Measurements from ENCODE around the gene ATP9B. TPM values are rescaled to one million over a fixed set of nuclear protein-coding genes. Genes with fewer than 3 reads are reported as not detected.
"Not testable (repeated sequence)": the region's sequence is repeated elsewhere in the genome, so short reads cannot be mapped to it uniquely, and the experiment has no call there.

ATP9B gene
- total RNA-seq, 1 donor from 2014 or later: 43.9 TPM

- no peak overlapping the region for H3K27ac ChIP-seq
- no peaks in the 10 kb centered on the region for H3K9me3 ChIP-seq
- ATAC-seq (no peak), DNase-seq (no peak)
- no peak overlapping the region for H3K4me3 ChIP-seq
- H3K27me3 ChIP-seq: no peaks in the 10 kb centered on the region
- intact Hi-C loops (cut with DNase I): no loop called here
- H3K36me3 ChIP-seq: peaks cover 24% of the 10 kb centered on the region
- H3K4me1 ChIP-seq: peaks cover 3% of the 10 kb centered on the region
- no peak for TF ChIP-seq CTCF (IDR thresholded peaks at IDR 0.05)
Measured at GRCh38 chr18:79375441-79376154, 306.4 kb downstream of the ATP9B start.

- intact Hi-C loops (cut with DNase I); H3K4me3 ChIP-seq; H3K4me1 ChIP-seq; DNase-seq; ATAC-seq; H3K27me3 ChIP-seq; H3K27ac ChIP-seq; H3K9me3 ChIP-seq: not testable (repeated sequence)
- peaks cover 24% of the 10 kb centered on the region for H3K36me3 ChIP-seq
Measured at GRCh38 chr18:79376661-79377060, 307.5 kb downstream of the ATP9B start.

- intact Hi-C loops (cut with DNase I): no loop called here
- DNase-seq (peak; percentile 61), ATAC-seq (no peak)
- H3K36me3 ChIP-seq: peaks cover 24% of the 10 kb centered on the region
- peaks cover 3% of the 10 kb centered on the region for H3K4me1 ChIP-seq
- TF ChIP-seq CTCF (IDR thresholded peaks at IDR 0.05): no peak
- H3K27me3 ChIP-seq: no peaks in the 10 kb centered on the region
- no peaks in the 10 kb centered on the region for H3K9me3 ChIP-seq
- H3K27ac ChIP-seq: no peak overlapping the region
- H3K4me3 ChIP-seq: no peak overlapping the region
Measured at GRCh38 chr18:79377187-79377891, 308.1 kb downstream of the ATP9B start.

- DNase-seq (peak; percentile 88), ATAC-seq (peak; percentile 89)
- intact Hi-C loops (cut with DNase I): no loop called here
- TF ChIP-seq CTCF (IDR thresholded peaks at IDR 0.05): peak; percentile 95
- H3K27ac ChIP-seq: no peak overlapping the region
- H3K4me3 ChIP-seq: no peak overlapping the region
- no peaks in the 10 kb centered on the region for H3K27me3 ChIP-seq
- no peaks in the 10 kb centered on the region for H3K9me3 ChIP-seq
- peaks cover 3% of the 10 kb centered on the region for H3K4me1 ChIP-seq
- peaks cover 24% of the 10 kb centered on the region for H3K36me3 ChIP-seq
Measured at GRCh38 chr18:79378536-79379250, 309.5 kb downstream of the ATP9B start.

- Histone ChIP-seq H3K9me3 (no peaks in the 10 kb centered on the region), H3K27me3 (no peaks in the 10 kb centered on the region), H3K27ac (no peak overlapping the region), H3K36me3 (peaks cover 24% of the 10 kb centered on the region), H3K4me3 (no peak overlapping the region), H3K4me1 (peaks cover 3% of the 10 kb centered on the region)
- DNase-seq (no peak), ATAC-seq (no peak)
- TF ChIP-seq CTCF (IDR thresholded peaks at IDR 0.05): no peak
- intact Hi-C loops (cut with DNase I): no loop called here
Measured at GRCh38 chr18:79379251-79379905, 310.2 kb downstream of the ATP9B start.

Data from upper lobe of right lung (tissue), 1 donor.